ENCODE measurements around the gene SMCO2.

GRCh38 chr12:27549236-27549800 is 102.8 kb downstream of the SMCO2 start:
- TF ChIP-seq EZH2 (IDR thresholded peaks at IDR 0.05): no peak
- no peak for TF ChIP-seq POLR2AphosphoS5 (IDR thresholded peaks at IDR 0.05; ENCODE audit: borderline replicate concordance, low read depth, low read length)

Measured in SK-N-MC (cell line).